ENCODE measurements around the gene OTUB1.

Gene OTUB1

DNA sequence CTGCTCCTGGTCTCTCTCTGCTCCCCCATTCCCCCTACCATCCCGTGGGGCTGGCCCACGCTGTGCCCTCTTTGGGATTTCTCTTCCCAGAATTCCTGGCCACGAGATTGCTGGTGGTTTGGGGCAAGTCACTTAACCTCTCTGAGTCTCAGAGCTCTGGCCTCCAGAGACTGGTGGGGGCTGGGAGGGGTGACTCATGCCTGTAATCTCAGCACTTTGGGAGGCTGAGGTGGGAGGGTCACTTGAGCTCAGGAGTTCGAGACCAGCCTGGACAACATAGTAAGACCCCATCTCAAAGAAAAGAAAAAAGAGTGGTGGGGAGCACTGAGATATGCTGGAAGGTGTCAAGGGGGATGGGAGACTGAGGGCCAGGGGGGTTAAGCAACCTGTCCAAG, 18.3 kb downstream of the OTUB1 start:
- no peak for DNase-seq (ENCODE audit: low read depth, low spot score)

DNA sequence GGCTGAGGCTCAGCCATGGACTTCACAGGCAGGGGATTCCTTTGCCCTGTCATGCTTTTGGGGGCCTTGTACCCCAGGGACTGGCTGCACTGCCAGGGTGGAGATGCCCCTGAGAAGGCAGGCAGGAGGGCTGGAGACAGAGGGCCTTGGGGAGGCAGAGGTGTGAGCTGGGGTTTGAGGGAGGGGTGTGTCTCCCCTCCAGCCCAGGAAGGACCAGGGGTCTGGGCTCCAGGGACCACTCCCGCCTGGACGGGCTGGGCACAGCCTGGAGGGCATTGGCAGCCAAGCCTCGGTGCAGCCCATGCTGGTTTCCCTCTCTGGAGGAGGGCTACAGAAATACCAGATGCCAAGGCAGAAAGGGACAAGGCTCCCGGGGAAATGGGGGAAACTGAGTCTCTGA, 19.5 kb downstream of the OTUB1 start:
- DNase-seq (ENCODE audit: low read depth, low spot score) = no peak

DNA sequence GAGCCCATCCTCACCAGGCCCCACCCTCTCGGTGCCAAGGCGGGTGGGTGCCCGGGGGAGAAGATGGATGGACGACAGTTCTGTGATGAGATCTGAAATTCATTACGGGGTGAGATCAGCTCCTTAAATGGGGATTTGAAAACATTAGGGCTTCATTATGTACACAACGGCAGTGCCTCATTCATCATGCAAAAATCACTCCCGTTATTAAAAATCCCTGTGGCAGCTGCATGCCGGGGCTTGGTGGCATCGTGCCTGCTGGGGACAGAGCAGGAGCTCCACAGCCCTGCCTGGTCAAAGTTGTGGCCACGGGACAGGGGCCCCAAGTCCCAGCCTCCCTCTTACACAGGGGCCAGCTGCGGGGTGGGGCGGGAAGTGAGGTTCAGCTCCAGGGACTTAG, 20.2 kb downstream of the OTUB1 start:
- no peak for DNase-seq (ENCODE audit: low read depth, low spot score)

DNA sequence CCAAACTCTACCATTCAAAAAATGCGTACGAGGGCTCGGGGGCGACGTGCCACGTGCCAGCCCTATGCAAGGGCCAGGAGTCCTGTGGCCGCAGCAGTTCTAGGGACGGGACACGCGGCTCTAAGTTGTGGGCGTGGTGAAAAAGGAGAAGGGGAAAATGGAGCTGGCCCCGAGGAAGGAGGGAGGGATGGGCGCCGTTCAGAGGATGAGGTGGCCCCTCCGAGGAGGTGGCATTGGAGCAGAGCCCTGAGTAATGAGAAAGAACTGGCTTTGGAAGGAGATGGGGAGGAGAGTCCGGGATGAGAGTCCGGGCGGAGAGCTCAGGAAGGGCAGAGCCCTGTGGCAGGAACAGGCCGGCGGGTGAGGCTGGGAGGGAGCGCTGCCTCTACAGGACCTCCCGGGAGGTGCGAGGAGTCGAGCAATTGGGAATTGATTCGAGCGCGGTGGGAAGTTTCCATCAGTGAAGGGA, 21.0 kb downstream of the OTUB1 start:
- DNase-seq (ENCODE audit: low read depth, low spot score) = peak; percentile 41

DNA sequence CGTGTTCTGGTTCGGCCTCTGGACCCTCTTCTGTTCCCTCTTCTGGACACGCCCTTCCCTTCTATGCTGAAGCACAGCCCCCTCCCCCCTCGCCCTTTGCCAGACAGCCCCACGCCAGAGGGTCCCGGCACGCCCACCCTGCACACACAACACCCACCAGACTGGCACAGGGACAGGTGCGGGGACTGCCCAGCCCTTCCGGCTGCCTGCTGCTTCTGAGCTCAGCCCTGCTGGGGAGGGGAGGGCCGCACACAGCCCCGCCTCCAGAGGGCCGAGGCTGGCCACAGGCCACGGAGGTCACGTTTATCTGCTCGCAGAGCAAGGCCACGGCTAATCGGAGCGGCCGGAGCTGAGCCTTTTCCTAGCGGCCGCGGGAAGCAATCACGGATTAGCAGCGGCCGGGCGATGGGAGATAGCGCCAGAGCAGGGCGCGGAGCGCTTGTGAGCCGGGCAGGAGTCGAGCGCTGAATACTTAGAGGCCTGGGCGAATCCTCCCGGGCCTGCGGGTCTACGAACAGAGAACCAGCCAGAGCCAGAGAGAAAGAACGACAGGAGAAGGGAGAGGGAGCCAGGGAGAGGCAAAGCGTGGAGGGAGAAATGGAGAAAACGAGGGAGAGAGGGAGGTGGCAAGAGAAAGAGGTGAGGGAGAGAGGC, 21.5 kb downstream of the OTUB1 start:
- DNase-seq (ENCODE audit: low read depth, low spot score) = peak; percentile 77

DNA sequence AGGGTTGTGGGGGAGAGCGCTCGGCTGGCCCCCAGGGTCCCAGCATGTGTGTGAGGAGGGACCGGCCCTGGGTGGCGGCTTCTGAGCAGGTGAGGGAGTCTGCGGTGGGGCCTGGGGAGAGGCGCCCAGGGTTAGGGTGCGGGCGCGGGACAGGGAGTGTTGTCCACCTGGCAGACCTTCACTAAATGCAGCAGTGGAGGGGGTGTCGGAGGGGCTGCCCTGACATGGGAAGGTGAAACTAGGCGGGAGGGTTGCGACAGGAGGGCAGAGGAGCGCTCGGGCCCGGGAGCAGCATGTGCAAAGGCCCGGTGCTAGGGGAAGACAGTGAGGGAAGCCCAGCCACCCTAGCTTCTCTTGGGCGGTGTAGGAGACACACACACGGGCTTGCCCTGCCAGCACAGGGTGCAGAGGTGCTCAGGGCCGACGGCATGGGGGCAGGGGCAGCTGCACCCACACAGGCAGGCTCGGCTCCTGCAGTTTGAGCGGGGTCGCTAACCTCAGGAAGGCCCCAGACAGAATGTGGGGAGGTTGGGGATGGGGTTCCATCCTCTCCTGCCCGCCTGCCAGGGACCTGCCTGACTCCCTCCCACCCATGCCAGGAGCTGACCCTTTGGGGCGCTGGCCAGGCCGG, 22.2 kb downstream of the OTUB1 start:
- DNase-seq (ENCODE audit: low read depth, low spot score) = no peak

DNA sequence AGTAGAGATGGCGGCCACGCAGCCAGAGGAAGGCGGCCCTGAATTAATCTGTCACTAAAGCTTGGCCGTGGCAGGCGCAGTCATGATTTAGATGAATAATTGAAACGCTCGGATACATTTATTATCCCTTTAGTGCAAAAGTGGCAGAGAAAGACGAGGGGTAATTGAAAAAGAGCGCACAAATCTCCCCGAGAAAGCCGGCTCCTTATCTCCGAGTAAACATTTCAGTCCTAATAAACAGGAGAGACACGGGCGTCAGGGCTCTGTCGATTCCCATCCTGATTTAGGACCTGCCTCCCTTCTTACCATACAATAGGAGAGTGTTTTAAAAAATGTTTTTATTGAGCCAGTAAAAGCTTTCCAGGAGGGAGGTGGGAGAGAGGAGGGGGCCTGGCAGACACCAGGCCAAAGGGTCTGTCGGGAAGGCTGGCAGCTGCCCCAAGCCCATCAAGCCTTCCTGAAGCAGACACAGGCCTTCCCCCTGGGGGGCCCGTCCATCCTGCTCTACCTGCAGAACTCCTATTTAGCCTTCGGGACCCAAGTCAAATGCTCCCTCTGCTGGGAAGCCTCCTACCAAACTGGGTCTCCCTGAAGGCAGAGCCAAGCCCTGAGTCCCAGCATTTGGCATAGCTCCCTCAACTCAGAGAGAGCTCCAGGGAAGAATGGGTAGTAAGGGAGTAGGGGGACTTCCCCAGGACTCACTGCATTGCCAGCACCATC, 22.8 kb downstream of the OTUB1 start:
- peak; percentile 88 for DNase-seq (ENCODE audit: low read depth, low spot score)

DNA sequence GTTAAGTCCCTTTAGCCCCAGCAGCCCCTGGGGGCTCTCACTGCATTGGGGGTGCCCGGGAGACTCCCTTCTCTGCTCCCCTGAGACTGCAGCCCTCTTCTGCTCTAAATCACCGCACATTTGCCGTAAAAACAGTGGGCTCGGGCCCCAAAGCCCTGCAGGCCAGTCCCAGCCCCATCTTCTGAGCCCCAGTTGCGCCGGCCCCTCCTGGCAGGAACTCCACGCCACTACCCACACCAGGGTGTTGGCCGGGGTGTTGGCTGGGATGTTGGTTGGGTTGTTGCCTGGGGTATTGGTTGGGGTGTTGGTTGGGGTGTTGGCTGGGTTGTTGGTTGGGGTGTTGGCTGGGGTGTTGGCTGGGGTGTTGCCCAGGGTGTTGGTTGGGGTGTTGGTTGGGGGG, 23.5 kb downstream of the OTUB1 start:
- DNase-seq (ENCODE audit: low read depth, low spot score) = no peak

DNA sequence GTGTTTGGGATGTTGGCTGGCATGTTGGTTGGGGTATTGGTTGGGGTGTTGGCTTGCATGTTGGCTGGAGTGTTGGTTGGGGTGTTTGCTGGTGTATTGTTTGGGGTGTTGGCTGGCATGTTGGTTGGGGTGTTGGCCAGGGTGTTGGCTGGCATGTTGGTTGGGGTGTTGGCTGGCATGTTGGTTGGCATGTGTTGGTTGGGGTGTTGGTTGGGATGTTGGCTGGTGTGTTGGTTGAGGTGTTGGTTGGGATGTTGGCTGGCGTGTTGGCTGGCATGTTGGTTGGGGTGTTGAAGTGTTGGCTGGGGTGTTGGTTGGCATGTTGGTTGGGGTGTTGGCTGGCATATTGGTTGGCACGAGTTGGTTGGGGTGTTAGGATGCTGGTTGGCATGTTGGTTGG, 24.5 kb downstream of the OTUB1 start:
- no peak for DNase-seq (ENCODE audit: low read depth, low spot score)

DNA sequence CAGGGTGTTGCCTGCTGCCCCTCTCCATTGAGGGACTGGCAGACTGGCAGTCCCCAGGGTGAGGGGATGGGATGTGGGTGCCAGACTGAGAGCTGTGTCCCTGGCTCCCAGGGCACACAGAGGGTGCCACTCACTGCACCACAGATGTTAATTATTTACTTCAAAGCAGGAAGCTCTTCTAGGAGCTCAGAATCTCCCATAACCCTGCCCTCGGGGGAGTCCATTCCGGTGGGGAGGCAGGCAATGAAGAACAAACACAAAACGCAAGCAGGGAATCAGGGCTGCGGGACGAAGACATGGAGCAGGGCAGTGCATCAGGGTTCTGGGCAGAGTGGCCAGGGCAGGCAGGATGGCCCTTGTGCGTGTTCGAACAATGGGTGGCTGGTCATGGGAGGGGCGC, 25.1 kb downstream of the OTUB1 start:
- DNase-seq (ENCODE audit: low read depth, low spot score) = no peak

DNA sequence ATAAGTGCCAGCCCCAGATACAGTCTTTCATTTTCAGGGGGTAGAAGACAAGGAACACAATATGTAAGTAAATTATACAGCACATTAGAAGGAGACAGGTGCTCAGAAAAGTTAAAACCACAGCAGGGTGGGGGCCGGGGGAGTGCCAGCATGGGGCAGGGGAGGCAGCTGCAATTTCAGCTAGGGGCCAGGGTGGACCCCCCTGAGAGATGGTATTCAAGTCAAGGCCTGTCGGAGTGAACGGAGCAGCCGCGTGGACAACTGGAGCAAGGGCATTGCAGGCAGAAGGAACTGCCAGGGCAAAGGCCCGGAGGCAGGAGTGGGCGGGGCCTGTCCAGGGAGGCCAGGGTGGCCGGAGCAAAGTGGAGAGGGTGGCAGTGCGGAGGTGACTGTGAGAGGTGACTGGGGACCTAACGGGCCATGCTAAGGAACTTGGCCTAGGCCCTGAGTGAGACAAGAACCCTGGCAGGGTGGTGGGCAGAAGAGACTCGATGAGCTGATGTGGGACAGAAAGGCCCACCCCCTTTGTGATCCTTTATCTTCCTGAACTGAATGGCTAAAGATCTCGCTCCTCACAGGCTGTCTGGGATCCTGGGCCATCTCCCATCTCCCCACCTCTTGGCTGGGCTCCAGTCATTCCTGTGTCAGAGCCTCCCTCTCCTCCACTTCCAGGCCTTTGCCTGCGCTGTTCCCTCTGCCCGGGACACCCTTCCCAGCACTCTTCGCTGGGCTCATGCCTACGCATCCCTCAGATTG, 27.1 kb downstream of the OTUB1 start:
- no peak for DNase-seq (ENCODE audit: low read depth, low spot score)

DNA sequence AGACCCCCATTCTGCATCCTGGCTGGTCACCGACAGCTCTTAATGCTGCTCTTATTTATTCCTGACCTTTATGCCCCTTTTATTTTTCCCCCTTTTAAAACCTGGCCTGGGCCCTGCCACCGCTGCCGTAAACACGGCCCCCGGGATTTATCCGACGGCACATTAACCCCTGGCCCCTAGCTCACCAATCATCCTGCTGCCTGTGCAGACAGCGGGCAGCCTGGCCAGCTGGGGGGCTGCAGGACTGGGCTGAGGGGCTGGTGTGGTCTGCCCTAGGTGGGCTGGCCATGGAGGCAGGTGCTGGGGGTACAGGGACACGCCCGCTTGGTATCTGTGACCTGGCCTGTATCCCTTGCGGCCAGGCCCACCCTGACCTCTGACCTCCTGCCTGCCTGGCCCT, 28.1 kb downstream of the OTUB1 start:
- no peak for DNase-seq (ENCODE audit: low read depth, low spot score)

DNA sequence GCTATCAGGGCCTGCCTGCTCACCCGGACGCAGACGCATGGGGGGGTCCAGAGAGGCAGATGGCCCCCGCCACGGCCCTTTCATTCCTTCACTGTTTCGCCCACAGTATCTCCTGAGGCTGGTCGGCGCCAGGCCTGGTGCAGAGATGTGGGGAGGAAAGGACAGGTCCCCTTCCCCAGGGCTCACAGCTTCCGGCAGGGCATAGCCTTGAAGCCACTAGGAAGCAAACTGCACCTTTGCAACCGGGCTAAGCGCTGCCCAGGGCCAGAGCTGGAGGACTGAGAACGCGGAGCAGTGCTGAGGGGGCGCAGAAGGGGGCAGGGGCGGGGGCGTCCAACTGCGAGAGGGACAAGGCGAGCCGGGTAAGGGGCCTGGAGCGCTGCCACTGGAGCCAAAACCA, 29.3 kb downstream of the OTUB1 start:
- DNase-seq (ENCODE audit: low read depth, low spot score) = no peak

DNA sequence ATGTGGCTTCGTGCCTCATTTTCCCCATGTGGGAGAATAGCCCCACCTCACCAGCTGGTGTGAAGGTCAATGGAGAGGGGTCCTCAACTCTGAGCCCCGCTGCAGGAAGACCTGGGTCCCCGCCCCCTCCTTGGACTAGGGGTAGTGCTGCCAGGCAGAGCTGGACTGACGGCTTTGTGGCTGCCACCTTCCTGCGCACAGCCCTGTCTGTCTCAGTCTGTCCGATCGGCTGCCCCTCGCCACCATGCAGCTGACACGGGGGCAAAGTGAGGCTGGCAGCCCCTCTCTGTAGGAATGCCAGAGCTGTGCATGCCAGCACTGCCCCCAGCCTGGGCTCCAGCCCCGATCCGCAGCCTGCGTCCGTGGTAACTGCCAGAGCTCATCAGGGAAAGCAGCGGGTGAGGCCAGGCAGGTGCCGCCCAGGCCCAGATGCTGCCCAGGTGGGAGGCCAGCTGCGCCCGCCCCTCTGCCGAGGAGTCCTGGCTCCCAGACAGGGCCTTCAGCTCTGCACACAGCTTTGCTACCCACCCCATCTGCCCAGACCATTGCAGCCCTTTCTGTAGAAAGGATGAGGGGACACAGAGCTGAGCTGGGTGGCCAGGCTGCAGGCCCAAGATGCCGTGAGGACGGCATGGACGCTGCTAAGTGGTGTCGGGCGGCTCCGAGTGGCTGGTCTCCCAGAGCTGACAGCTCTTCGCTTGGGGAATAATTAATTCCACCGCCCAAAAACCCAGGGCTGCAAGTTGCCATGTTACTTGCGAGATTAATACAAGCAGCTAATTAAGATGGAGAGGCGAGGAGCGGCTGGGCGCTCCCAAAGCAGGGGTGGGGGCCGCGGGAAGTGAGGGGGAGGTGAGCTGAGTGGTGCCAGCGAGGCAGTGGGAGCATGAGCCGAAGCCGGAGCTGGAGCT, 30.0 kb downstream of the OTUB1 start:
- DNase-seq (ENCODE audit: low read depth, low spot score) = no peak

DNA sequence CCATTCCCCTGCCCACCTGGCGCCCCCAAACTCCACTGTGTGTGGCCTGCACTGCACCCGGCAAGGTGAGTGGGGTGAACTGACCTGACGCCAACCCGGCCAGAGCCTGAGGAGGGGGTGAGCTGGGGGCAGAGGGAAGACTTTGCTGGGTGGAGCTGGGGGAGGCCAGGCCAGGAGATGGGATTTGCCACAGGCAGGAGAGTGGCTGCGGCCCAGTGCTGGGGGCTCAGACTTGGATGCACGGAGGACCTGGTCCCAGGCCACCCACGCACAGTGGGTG, 31.6 kb downstream of the OTUB1 start:
- DNase-seq (ENCODE audit: low read depth, low spot score) = no peak

DNA sequence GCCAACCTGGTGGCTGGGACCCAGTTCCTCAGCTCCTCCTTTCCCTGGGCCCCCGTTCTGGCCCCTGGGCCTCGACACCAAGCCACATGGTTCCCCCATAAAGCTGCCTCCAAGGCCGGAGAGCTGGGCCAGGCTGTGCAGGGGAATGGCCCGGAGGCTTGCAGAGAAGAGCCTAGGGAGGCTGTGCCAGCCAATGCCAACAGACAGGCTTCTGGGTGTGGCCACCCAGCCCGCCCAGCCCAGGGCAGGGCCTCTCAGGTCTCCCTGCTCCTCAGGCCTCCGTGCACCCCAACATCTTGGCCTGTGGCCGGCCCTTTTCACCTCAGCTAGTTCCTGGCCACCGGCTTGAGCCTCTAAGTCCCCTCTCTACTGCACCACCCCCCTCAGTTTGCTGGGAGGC, 32.1 kb downstream of the OTUB1 start:
- no peak for DNase-seq (ENCODE audit: low read depth, low spot score)

DNA sequence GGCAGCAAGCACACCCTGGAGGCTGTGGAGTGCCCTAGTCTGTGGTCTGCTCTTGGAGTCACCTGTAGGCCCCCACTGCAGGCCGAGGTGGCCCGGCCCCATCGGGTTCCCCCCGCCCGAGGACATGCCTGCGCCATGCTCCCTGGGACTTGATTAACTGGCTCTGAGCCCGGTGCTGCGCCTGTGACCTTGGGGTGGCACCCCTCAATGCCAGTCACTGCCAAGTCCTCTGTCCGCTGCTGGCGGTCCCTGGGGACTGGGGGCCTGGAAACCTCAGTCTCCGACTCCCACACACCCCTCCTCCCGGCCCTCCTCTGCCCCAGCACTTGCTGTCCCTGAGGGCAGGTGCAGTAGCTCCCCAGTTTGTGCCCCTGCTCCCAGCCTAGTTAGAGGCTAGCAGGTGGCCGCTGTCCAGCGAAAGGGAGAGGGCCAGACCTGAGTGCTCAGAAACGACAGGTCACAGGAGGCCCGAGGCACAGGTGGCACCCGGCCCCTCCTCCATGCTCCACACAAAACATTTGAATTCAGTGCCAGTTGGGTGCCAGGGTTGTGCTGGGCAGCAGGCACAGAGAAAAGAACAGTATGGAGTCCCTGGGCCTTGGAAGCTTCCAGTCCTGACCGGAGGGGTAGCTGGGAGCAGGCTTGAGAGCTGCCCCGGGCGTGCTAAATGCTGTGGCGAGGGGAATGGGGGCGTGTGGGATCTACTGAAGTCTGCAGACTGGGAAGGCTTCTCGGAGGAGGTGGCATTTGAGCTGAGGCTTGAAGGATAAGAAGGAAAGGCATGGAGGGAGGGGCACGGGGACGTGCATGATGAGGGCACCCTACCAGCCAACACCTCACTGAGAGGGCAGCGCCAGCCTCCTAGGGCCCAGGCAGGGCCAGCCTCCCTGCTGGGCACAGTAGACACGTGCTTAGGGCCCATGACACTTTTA, 33.1 kb downstream of the OTUB1 start:
- no peak for DNase-seq (ENCODE audit: low read depth, low spot score)

DNA sequence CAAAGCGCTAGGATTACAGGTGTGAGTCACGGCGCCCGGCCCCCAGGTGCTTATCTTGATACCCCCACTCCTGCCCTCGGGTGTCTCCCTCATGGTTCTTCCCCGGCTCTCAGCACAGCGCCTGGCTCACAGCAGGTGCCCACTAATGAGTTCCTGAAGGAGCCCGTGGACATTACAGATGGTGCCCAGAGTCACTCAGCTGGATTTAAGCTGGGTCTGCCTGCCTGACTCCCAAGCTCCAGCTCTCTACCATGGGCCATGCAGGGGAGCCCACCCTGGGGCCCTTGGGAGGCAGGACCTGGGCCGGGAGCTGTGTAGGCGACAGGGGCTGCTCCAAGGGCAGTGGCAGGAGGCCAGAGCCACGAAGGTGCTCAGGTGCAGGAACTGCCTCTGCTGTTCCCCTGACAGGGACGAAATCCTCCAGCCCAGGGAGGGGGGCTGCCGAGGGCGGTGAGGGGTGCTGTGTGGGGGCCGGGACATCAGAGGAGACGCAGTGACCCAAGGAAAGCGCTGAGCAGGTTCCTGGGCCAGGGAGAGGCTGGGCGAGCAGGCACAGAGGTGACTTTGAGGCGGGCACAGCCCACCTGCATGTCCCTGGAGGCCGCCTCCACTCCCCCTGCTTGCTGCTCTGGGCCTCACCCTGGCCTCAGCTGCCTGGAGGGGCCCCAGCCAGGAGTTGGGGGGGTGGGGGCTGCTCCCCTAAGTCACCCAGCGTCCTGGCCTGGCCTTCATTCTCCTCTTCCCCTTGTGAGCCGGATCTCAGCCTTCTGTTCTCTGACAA, 34.9 kb downstream of the OTUB1 start:
- DNase-seq (ENCODE audit: low read depth, low spot score) = no peak

DNA sequence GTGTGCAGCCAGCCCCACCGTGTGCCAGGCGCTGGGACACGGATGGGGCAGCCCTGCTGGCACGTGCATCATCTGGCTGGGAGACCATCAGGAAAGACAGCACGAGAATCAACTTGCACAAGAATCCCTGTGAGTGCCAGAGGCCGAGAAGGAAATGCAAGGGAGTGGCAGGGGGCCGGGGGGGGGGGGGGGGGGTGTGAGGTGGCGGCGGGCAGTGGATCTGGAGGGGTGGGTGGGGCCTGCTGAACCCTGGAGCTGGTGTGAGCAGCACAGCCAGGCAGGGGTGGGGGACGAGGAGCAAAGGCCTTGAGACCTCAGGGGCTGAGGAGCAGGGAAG, 35.5 kb downstream of the OTUB1 start:
- no peak for DNase-seq (ENCODE audit: low read depth, low spot score)

Measured in ELF-1 (cell line).